HG02870 (cell line): ENCODE results near the gene MIP.
"Not testable (repeated sequence)": the region's sequence is repeated elsewhere in the genome, so short reads cannot be mapped to it uniquely, and the experiment has no call there.

Experiments
- ATAC-seq: cut with Tn5 transposase; IDR thresholded peaks from one replicate; pipeline ENCODE4 v1.9.1; 2021; ENCODE audit warnings: mild to moderate bottlenecking, moderate library complexity; ENCODE audit not compliant: unreplicated experiment

Gene MIP

GRCh38 chr12:56468216-56469006 lies 14.0 kb upstream of the MIP start, which contains the start of gene SPRYD4:
Gene SPRYD4, plus strand, starts transcription at chr12:56468578. Its CDS starts 14 bp downstream, at chr12:56468592.
- peak; percentile 84 for ATAC-seq

- no peak for ATAC-seq
Observed at GRCh38 chr12:56462565-56462964, 8.1 kb upstream of the MIP start.

GRCh38 chr12:56461235-56462159 lies 7.0 kb upstream of the MIP start:
- no peak for ATAC-seq

GRCh38 chr12:56457817-56458216 lies 3.4 kb upstream of the MIP start:
- ATAC-seq, result no peak

GRCh38 chr12:56451147-56451546 lies 3.3 kb downstream of the MIP start:
- no peak for ATAC-seq

GRCh38 chr12:56450241-56450640 lies 4.2 kb downstream of the MIP start:
- ATAC-seq, result no peak

- no peak for ATAC-seq
Observed at GRCh38 chr12:56449622-56449984, 4.9 kb downstream of the MIP start.

- ATAC-seq, result peak; percentile 94
Observed at GRCh38 chr12:56448860-56449621, 5.4 kb downstream of the MIP start, which contains the start of gene TIMELESS. Gene TIMELESS, minus strand, starts transcription at chr12:56449426. Its CDS starts 15,256 bp downstream, at chr12:56434170.

- not testable (repeated sequence) for ATAC-seq
Observed at GRCh38 chr12:56443208-56443607, 11.2 kb downstream of the MIP start.

- no peak for ATAC-seq
Observed at GRCh38 chr12:56437430-56438176, 16.9 kb downstream of the MIP start.

GRCh38 chr12:56434828-56435227 lies 19.6 kb downstream of the MIP start:
- ATAC-seq, result no peak

GRCh38 chr12:56431850-56432249 lies 22.6 kb downstream of the MIP start:
- no peak for ATAC-seq

- ATAC-seq, result no peak
Observed at GRCh38 chr12:56431288-56431687, 23.2 kb downstream of the MIP start.

- no peak for ATAC-seq
Observed at GRCh38 chr12:56425940-56426438, 28.5 kb downstream of the MIP start.

GRCh38 chr12:56425193-56425592 lies 29.3 kb downstream of the MIP start:
- no peak for ATAC-seq

GRCh38 chr12:56420411-56420810 lies 34.0 kb downstream of the MIP start:
- ATAC-seq, result no peak

- ATAC-seq, result no peak
Observed at GRCh38 chr12:56417739-56418138, 36.7 kb downstream of the MIP start.

- ATAC-seq, result no peak
Observed at GRCh38 chr12:56414401-56414800, 40.1 kb downstream of the MIP start.

GRCh38 chr12:56413392-56413791 lies 41.1 kb downstream of the MIP start:
- ATAC-seq, result no peak
